Smooth muscle cell (in vitro differentiated cells): ENCODE results near the gene VOPP1. TPM values are rescaled to one million over a fixed set of nuclear protein-coding genes. Genes with fewer than 3 reads are reported as not detected.

Experiments
- DNase-seq: peaks from one replicate; lab custom pipeline; 2025; ENCODE audit not compliant: unreplicated experiment; lab: John Stamatoyannopoulos, UW
- H2AFZ ChIP-seq: fragments of 200-600 bp; sonication (generic); 2 replicates; pipeline ENCODE4 v1.6.0; 2016; ENCODE audit warnings: antibody characterized with exemption, low read depth, mild to moderate bottlenecking
- H3F3A ChIP-seq: fragments of 200-600 bp; sonication (generic); 2 replicates; pipeline ENCODE4 v1.6.0; 2017; ENCODE audit warnings: antibody characterized with exemption, low read depth
- H3K27ac ChIP-seq: fragments of 200-600 bp; sonication (generic); 2 replicates; pipeline ENCODE4 v1.5.1; 2016; ENCODE audit warnings: low read depth, mild to moderate bottlenecking
- H3K27me3 ChIP-seq: fragments of 200-600 bp; sonication (generic); 2 replicates; pipeline ENCODE4 v1.6.1; 2016; ENCODE audit warnings: low read depth, mild to moderate bottlenecking
- H3K36me3 ChIP-seq: fragments of 200-600 bp; sonication (generic); 2 replicates; pipeline ENCODE4 v1.5.1; 2016; ENCODE audit warnings: low read depth
- H3K4me1 ChIP-seq: fragments of 200-600 bp; sonication (generic); 2 replicates; pipeline ENCODE4 v1.5.1; 2016; ENCODE audit warnings: low read depth
- H3K4me2 ChIP-seq: fragments of 200-600 bp; sonication (generic); 2 replicates; pipeline ENCODE4 v1.6.0; 2016; ENCODE audit warnings: mild to moderate bottlenecking
- H3K4me3 ChIP-seq: fragments of 200-600 bp; sonication (generic); 2 replicates; pipeline ENCODE4 v1.5.1; 2016; ENCODE audit warnings: mild to moderate bottlenecking
- H3K79me2 ChIP-seq: fragments of 200-600 bp; sonication (generic); 2 replicates; pipeline ENCODE4 v1.6.0; 2016; ENCODE audit warnings: low read depth, mild to moderate bottlenecking
- H3K9ac ChIP-seq: fragments of 200-600 bp; sonication (generic); 2 replicates; pipeline ENCODE4 v1.6.0; 2016; ENCODE audit warnings: low read depth
- H3K9me3 ChIP-seq: fragments of 200-600 bp; sonication (generic); replicated peaks from 2 replicates; pipeline ENCODE4 v1.5.1; 2016; ENCODE audit warnings: low read depth
- H4K20me1 ChIP-seq: fragments of 200-600 bp; sonication (generic); 2 replicates; pipeline ENCODE4 v1.6.0; 2016; ENCODE audit warnings: low read depth
- CTCF ChIP-seq: fragments of 200-600 bp; sonication (generic); IDR thresholded peaks from 2 replicates; pipeline ENCODE4 v1.5.1; 2017; ENCODE audit warnings: borderline replicate concordance, mild to moderate bottlenecking, antibody characterized with exemption; ENCODE audit not compliant: insufficient read depth, poor library complexity, severe bottlenecking
- WGBS: methylation state at CpG from one replicate; pipeline ENCODE4 v1.1.7; 2016; ENCODE audit warnings: low lambda C conversion rate; 5-methylcytosine and 5-hydroxymethylcytosine counted together
- polyA plus RNA-seq: library from polyadenylated mRNA; unstranded; fragments of >200 nt; fragmentation: Nextera tagmentation; extraction: Ambion mirVana; gene quantifications from 2 replicates; pipeline ENCODE4 v1.2.1, GENCODE V29; 2016
- total RNA-seq: library from RNA; depleted of rRNA; stranded (reverse); fragments of >200 nt; gene quantifications from 2 replicates; pipeline ENCODE4 v1.2.3, GENCODE V29; 2014

The VOPP1 gene
- total and polyA plus RNA-seq, 2 experiments from 2014 or later, result 18.3 to 26.6 TPM

DNA sequence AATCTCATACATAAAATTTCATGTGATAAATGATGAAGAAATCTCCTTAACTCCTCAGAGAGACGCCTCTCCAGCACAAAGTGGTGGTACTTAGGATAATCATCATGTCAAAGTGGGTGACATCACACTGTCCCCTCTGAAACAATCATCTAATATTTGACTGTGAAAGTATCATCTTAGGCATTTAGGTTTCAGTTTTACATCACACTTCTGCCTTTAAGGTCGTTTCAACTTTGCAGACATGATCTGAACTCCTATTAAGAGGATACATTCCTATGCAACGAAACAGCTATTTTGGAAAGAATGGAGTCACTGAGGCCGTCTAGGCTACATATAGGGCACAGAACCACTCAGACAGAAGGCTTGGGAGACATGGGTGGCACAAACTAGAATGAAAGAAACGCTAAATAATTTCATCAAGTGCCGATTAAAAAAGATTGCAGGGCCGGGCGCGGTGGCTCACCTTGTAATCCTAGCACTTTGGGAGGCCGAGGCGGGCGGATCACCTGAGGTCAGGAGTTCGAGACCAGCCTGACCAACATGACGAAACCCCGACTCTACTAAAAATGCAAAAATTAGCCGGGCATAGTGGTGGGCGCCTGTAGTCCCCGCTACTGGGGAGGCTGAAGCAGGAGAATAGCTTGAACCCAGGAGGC lies 2.0 kb downstream of the VOPP1 start:
- Histone ChIP-seq H3K4me3 (peak overlapping the region; percentile 93), H3K4me2 (peak overlapping the region; percentile 97), H3F3A (peaks cover 10% of the 10 kb centered on the region), H3K9me3 (no peaks in the 10 kb centered on the region), H3K27ac (peak overlapping the region; percentile 71), H3K9ac (no peak overlapping the region), H3K79me2 (peaks cover 13% of the 10 kb centered on the region), H2AFZ (no peak overlapping the region), H4K20me1 (peaks cover 35% of the 10 kb centered on the region), H3K4me1 (peaks cover 15% of the 10 kb centered on the region), H3K36me3 (no peaks in the 10 kb centered on the region), H3K27me3 (no peaks in the 10 kb centered on the region)
- 73% methylated on average over 18 of the region's 18 CpGs for WGBS
- no peak for TF ChIP-seq CTCF
- DNase-seq, result no peak

GRCh38 chr7:55569797-55570196 lies 2.5 kb downstream of the VOPP1 start:
- Histone ChIP-seq H3K79me2 (peaks cover 18% of the 10 kb centered on the region), H3K4me1 (peaks cover 15% of the 10 kb centered on the region), H3F3A (peaks cover 10% of the 10 kb centered on the region), H4K20me1 (peaks cover 40% of the 10 kb centered on the region), H3K36me3 (no peaks in the 10 kb centered on the region), H3K27me3 (no peaks in the 10 kb centered on the region), H3K4me2 (no peak overlapping the region), H3K9ac (no peak overlapping the region), H3K9me3 (no peaks in the 10 kb centered on the region), H3K27ac (no peak overlapping the region), H3K4me3 (no peak overlapping the region), H2AFZ (no peak overlapping the region)
- DNase-seq, result no peak
- whole genome bisulfite sequencing, result 68% methylated on average over 4 of the region's 4 CpGs
- TF ChIP-seq CTCF, result no peak

DNA sequence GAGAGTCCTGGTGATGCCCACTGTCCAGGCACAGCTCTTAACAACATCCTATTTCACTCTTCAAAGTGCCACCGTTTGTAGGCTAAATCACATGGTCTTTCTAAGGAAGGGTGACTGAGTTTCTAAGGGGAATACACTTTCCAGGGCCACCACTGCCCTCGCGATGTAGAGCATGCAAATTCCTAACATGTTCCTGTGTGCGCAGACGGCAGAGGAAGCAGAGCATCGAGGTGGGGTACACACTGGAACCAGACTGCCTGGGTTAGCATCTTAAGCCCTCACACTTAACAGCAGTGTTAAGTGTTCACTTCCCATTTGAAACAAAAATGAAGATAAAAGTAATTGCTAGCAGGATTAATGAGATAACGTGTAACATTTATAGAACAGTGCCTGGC lies 3.0 kb downstream of the VOPP1 start:
- Histone ChIP-seq H3F3A (peaks cover 10% of the 10 kb centered on the region), H4K20me1 (peaks cover 45% of the 10 kb centered on the region), H3K4me1 (peaks cover 15% of the 10 kb centered on the region), H3K4me3 (no peak overlapping the region), H3K4me2 (no peak overlapping the region), H3K27ac (no peak overlapping the region), H3K9me3 (no peaks in the 10 kb centered on the region), H3K79me2 (peaks cover 24% of the 10 kb centered on the region), H3K27me3 (no peaks in the 10 kb centered on the region), H2AFZ (no peak overlapping the region), H3K9ac (no peak overlapping the region), H3K36me3 (no peaks in the 10 kb centered on the region)
- no peak for TF ChIP-seq CTCF
- 42% methylated on average over 7 of the region's 7 CpGs for WGBS
- no peak for DNase-seq

DNA sequence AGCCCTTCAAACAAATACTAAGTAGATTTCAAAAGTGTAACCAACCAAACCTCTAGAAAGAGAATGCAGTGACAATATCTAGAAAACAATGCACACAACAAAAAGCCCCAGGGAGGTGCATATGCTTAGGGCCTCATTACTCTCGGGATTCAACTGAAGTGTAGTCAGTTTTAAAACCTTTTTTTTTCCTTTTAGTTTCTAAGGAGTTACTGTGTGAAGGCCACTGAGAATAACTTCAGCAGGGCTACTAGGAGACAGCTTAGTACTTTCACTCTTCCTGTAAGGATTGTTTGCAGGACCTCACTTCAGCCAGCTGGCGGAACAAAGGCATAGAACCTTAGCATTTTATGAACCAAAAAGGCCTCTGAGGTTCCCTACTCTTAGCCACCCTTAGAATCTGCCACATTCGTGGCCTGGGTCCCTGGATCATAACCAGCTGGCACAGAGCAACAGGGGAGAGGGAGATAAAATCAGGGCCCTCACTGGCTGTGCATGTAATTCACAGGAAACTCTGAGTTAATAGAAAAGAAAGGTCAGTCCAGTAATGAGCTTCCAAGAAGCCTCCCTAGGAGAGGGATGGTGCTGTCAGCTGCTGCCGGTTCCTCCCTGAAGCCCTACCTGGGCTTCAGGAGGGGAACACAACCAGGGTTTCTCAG lies 3.6 kb downstream of the VOPP1 start:
- no peak for TF ChIP-seq CTCF
- Histone ChIP-seq H3F3A (peaks cover 8% of the 10 kb centered on the region), H3K4me1 (peaks cover 15% of the 10 kb centered on the region), H3K27ac (no peak overlapping the region), H4K20me1 (peaks cover 49% of the 10 kb centered on the region), H3K36me3 (no peaks in the 10 kb centered on the region), H3K4me2 (no peak overlapping the region), H2AFZ (no peak overlapping the region), H3K9me3 (no peaks in the 10 kb centered on the region), H3K9ac (no peak overlapping the region), H3K4me3 (no peak overlapping the region), H3K27me3 (no peaks in the 10 kb centered on the region), H3K79me2 (peaks cover 26% of the 10 kb centered on the region)
- WGBS, result 56% methylated on average over 4 of the region's 4 CpGs
- no peak for DNase-seq
